HG03045 (cell line): ENCODE data around the gene CERK.

Source experiments
- ATAC-seq: cut with Tn5 transposase; IDR thresholded peaks from one replicate; pipeline ENCODE4 v1.9.1; 2021; ENCODE audit warnings: mild to moderate bottlenecking, moderate library complexity; ENCODE audit not compliant: unreplicated experiment

Gene CERK

GRCh38 chr22:46732513-46732912, 5.5 kb downstream of the CERK start:
- ATAC-seq, result no peak

- ATAC-seq, result no peak
These were observed 6.0 kb downstream of the CERK start for GRCh38 chr22:46732041-46732379.

GRCh38 chr22:46731246-46732040, 6.6 kb downstream of the CERK start:
- no peak for ATAC-seq

GRCh38 chr22:46730568-46731245, 7.3 kb downstream of the CERK start:
- ATAC-seq, result no peak

GRCh38 chr22:46728470-46728869, 9.6 kb downstream of the CERK start:
- ATAC-seq, result no peak

GRCh38 chr22:46727813-46728364, 10.2 kb downstream of the CERK start:
- no peak for ATAC-seq

GRCh38 chr22:46726986-46727317, 11.1 kb downstream of the CERK start:
- ATAC-seq, result no peak

- ATAC-seq, result no peak
These were observed 11.7 kb downstream of the CERK start for GRCh38 chr22:46726066-46726985.

- ATAC-seq, result no peak
These were observed 13.0 kb downstream of the CERK start for GRCh38 chr22:46725096-46725495.

- ATAC-seq, result no peak
These were observed 14.2 kb downstream of the CERK start for GRCh38 chr22:46723882-46724281.

- no peak for ATAC-seq
These were observed 16.5 kb downstream of the CERK start for GRCh38 chr22:46721501-46722085.

GRCh38 chr22:46719921-46720320, 18.1 kb downstream of the CERK start:
- ATAC-seq, result no peak

- no peak for ATAC-seq
These were observed 23.5 kb downstream of the CERK start for GRCh38 chr22:46714550-46714949.

- ATAC-seq, result no peak
These were observed 25.8 kb downstream of the CERK start for GRCh38 chr22:46712288-46712687.

- ATAC-seq, result no peak
These were observed 27.2 kb downstream of the CERK start for GRCh38 chr22:46710806-46711205.

- ATAC-seq, result no peak
These were observed 29.2 kb downstream of the CERK start for GRCh38 chr22:46708766-46709330.

- no peak for ATAC-seq
These were observed 30.1 kb downstream of the CERK start for GRCh38 chr22:46707827-46708570.

GRCh38 chr22:46707305-46707704, 30.7 kb downstream of the CERK start:
- no peak for ATAC-seq

GRCh38 chr22:46706060-46706459, 32.0 kb downstream of the CERK start:
- ATAC-seq, result no peak

- ATAC-seq, result no peak
These were observed 34.1 kb downstream of the CERK start for GRCh38 chr22:46703996-46704370.
